Measurements from ENCODE around the gene SNX32.

DNA sequence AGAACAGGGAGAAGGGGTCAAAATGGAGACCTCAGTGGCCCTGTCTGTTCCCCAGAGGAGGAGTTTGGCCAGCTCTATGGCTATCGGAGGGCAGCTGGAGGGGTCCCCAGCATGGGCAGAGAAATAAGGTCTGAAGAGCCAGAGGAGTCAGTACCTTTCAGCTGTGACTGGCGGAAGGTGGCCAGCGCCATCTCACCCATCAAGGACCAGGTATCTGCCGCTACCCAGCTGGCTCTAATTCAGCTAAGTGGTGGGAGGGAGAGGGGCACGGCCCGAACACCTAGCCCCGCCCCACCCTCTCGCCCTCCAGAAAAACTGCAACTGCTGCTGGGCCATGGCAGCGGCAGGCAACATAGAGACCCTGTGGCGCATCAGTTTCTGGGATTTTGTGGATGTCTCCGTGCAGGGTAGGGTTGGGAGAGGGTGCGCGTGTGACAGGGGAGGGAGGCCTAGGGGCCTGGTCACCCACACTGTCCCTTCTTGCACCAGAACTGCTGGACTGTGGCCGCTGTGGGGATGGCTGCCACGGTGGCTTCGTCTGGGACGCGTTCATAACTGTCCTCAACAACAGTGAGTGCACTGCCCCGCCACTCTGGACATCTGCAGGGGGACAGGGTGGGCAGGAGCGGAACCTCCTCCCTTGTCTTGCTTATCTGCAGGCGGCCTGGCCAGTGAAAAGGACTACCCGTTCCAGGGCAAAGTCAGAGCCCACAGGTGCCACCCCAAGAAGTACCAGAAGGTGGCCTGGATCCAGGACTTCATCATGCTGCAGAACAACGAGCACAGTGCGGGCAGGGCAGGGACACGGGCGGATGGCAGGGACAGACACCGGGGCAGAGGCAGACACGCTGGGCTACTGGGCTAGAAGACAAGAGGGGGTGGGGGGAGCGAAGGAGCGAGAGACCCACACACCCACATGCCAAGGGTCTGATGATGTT is 48.6 kb downstream of the SNX32 start:
- TF ChIP-seq, protein P1, sequence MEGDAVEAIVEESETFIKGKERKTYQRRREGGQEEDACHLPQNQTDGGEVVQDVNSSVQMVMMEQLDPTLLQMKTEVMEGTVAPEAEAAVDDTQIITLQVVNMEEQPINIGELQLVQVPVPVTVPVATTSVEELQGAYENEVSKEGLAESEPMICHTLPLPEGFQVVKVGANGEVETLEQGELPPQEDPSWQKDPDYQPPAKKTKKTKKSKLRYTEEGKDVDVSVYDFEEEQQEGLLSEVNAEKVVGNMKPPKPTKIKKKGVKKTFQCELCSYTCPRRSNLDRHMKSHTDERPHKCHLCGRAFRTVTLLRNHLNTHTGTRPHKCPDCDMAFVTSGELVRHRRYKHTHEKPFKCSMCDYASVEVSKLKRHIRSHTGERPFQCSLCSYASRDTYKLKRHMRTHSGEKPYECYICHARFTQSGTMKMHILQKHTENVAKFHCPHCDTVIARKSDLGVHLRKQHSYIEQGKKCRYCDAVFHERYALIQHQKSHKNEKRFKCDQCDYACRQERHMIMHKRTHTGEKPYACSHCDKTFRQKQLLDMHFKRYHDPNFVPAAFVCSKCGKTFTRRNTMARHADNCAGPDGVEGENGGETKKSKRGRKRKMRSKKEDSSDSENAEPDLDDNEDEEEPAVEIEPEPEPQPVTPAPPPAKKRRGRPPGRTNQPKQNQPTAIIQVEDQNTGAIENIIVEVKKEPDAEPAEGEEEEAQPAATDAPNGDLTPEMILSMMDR (IDR thresholded peaks at IDR 0.05): no peak
- TF ChIP-seq ZFX (IDR thresholded peaks at IDR 0.05; ENCODE audit: borderline replicate concordance): no peak
